Measurements from ENCODE around the gene GASK1A.
"Not testable (repeated sequence)": the region's sequence is repeated elsewhere in the genome, so short reads cannot be mapped to it uniquely, and the experiment has no call there.

GASK1A gene

GRCh38 chr3:43034200-43034599 is 55.1 kb downstream of the GASK1A start:
- no peak for DNase-seq

- no peak for DNase-seq
Observed at GRCh38 chr3:43034911-43035310, 55.8 kb downstream of the GASK1A start.

GRCh38 chr3:43035801-43036365 is 56.8 kb downstream of the GASK1A start:
- no peak for DNase-seq

DNA sequence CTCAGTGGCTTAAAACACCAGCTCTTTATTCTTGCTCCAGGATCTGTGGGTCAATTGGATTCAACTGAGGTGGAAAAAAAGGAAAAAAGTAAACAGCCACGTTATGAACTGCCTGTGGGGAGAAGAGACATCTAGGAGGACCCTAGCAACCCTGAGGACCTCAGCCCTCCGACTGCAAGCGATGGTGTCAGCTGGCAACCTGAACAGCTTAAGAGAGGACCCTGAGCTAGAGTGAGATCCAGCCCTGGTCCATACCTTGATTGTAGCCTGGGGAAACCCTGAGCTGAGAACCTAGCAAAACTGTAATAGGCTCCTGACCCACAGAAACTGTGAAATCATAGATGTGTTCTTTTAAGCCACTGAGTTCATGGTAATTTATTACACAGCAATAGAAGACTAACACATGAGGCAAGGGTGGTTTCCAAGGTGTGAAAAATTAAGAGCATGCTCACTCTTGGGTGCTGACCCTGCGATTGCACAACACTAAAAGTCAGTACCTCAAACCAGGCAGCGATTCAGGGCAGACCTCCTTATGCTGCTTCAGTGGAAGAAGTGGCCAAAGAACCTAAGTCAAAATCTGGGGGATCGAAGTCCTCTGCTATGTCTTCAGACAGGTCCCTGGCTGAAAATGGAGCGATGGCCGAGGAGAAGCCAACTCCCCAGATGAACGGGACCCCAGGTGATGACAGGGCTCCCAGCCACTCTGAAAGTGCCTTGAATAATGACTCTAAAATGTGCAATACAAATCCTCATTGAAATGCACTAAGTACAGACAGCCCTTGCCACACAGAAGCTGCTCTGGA is 57.7 kb downstream of the GASK1A start:
- no peak for DNase-seq

DNA sequence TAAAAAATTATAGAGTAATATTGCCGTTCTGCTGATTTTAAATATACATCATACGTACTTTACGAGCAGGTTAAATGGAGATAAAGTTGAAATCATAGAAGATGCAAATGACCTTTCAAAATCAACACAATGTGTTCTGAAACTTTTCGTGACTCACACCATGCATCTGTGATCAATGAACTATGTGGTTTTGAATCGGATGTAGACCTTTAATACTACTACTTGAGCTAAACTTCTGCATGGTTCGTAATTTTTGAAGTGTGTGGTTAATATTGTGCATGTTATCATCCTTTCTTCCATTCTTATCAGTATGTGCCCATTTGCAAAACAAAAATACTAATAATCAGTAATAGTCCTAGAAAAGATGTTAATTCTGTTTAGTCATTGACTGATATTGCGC is 58.9 kb downstream of the GASK1A start:
- no peak for DNase-seq

DNA sequence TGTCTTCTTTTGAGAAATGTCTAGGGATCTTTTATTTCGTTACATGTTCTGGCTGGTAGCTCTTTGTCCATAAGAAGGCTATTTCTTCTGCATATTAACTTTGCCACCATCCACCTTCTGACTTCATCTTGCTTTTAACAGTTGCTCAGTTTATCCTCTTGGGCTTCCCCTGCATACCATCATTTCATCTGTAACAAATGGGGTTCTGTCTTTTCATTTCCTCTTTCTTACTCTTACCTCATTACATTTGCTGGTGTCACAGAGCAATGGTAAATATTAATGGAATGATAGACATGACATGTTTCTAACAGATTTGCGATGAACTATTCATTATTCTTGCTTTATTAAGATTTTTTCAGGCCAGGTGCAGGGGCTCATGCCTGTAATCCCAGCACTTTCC is 62.4 kb downstream of the GASK1A start:
- DNase-seq: no peak

GRCh38 chr3:43043071-43043766 is 64.1 kb downstream of the GASK1A start:
- DNase-seq: no peak

DNA sequence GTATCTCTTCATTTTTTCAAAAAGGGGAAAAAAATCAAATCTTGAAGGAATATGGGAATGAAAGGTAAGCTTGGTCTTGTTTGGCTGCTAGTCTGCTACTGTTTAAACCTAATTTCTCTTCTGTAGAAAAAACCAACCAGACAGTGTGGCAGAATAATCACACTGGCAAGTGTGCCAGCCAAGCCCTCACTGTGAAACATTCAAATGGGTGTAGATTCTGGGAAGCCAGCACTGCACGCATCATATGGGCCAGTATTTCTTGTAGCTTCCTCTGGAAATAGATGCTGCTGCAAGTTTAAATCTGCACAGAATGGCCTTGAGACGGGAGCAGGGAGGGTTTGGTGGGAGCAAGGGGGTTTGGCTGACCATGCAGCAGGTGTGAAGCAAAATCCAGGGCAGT is 64.7 kb downstream of the GASK1A start:
- no peak for DNase-seq

GRCh38 chr3:43045079-43045478 is 66.0 kb downstream of the GASK1A start:
- not testable (repeated sequence) for DNase-seq

- DNase-seq: no peak
Observed at GRCh38 chr3:43046583-43046982, 67.5 kb downstream of the GASK1A start.

- DNase-seq: no peak
Observed at GRCh38 chr3:43048470-43048869, 69.4 kb downstream of the GASK1A start.

GRCh38 chr3:43053291-43053690 is 74.2 kb downstream of the GASK1A start:
- DNase-seq: no peak

GRCh38 chr3:43054754-43055153 is 75.6 kb downstream of the GASK1A start:
- DNase-seq: no peak

DNA sequence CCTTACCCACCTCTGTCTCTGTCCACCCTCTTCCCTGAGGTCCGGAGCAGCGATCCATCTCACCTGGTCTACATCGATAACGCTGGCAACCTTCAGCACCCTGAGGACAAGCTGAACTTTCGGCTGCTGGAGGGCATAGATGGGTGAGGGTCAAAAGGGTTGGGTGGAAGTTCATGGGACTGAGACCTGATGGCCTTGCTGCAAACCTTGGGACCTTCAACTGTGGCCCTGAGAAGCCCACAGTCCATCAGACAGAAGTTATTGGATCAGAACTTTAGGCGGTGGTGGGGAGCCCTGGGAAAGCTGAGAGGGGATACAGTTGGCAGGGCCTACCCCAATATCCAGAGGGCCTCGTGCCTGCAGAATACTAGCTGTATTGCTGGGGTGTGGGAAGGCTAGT is 76.3 kb downstream of the GASK1A start:
- no peak for DNase-seq

- DNase-seq: no peak
Observed at GRCh38 chr3:43055806-43056770, 77.0 kb downstream of the GASK1A start.

GRCh38 chr3:43059456-43059855 is 80.3 kb downstream of the GASK1A start:
- DNase-seq: no peak

GRCh38 chr3:43061101-43061895 is 82.2 kb downstream of the GASK1A start:
- DNase-seq: no peak

- DNase-seq: no peak
Observed at GRCh38 chr3:43062040-43062563, 83.0 kb downstream of the GASK1A start.

DNA sequence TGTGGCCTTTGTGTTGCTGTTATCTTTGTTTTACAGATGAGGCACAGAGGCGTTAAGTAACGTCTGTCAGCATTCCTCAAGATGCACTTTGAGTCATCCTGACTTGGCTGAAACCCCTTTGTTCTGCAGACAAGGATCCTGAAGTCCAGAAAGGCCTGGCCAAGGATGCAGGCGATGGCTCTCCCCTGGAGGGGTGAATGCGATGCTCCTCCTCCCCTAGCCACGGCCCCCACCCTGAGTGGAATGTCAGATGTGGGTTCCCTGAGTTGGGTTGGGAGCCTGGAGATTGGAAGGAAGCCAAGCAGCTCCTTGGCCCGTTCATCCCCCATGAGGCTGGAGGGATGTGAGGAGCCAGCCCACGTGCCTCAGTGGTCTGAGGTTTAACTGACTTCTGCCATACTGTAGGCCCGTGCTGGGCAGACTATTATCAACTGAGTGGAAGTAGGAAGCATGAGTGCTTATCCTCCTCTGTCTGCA is 83.5 kb downstream of the GASK1A start:
- DNase-seq: no peak

DNA sequence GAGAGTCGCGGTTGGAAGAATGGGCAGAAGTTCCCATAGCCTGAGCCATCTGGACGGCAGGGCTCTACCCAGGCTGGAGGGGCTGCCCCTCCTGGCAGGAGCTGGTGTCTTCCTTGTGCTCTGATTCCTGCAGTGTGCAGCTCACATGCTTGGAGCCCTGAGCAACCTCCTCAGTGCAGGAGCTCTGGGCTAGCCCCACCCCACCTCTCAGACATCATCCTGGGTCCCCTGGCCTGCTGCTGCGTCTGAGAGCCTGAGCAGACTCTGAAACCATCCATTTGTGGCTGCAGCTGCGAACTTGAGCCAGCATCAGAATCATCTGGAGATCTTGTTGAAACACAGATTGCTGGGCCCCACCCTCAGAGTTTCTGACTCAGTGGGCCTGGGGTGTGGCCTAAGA is 84.0 kb downstream of the GASK1A start:
- DNase-seq: no peak

DNA sequence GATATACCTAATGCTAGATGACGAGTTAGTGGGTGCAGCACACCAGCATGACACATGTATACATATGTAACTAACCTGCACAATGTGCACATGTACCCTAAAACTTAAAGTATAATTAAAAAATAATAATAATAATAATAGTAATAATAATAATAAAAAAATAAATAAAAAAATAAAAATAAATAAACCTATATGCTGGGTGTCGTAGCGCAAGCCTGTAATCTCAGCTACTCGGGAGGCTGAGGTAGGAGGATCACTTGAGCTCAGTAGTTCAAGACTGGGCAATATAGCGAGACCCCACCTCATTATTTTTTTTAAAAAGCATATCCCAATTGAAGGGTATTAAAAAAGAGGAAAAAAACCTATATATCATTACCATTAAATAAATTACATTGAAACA is 91.6 kb downstream of the GASK1A start:
- DNase-seq: not testable (repeated sequence)
